IMR-90 (cell line): ENCODE data around the gene TRIM28. TPM values are rescaled to one million over a fixed set of nuclear protein-coding genes. Genes with fewer than 3 reads are reported as not detected.
"Not testable (repeated sequence)": the region's sequence is repeated elsewhere in the genome, so short reads cannot be mapped to it uniquely, and the experiment has no call there.

Experiments used
- ATAC-seq: fragments of 200-7000 bp; cut with Tn5 transposase; 2 replicates; pipeline ENCODE4 v1.9.1; 2020; ENCODE audit warnings: low read depth, mild to moderate bottlenecking, moderate library complexity
- BruUV-seq: library from RNA; stranded (reverse); fragments of 400-500 nt; replicated peaks from 2 replicates; lab custom pipeline; 2021; lab: Mats Ljungman, UMichigan
- CTCF ChIA-PET: fragments of 300-600 bp; formaldehyde crosslinking; extraction: SDS; loops from one replicate; lab custom pipeline; 2021; ENCODE audit warnings: antibody characterized with exemption; lab: Yijun Ruan, JAX
- POLR2A ChIA-PET: fragments of 300-600 bp; sonication (Branson Sonifier 250); formaldehyde crosslinking; loops from one replicate; lab custom pipeline; 2022; ENCODE audit warnings: antibody characterized with exemption; ENCODE audit not compliant: unreplicated experiment; lab: Charles Lee
- DNase-seq: peaks from one replicate; pipeline ENCODE4 v3.0.0; 2013
- H2AFZ ChIP-seq: replicated peaks from 2 replicates; pipeline ENCODE3; 2013; ENCODE audit warnings: low read length, mild to moderate bottlenecking; ENCODE audit not compliant: poor library complexity
- H2AK5ac ChIP-seq: 2 replicates; pipeline ENCODE4 v1.6.1; 2013; ENCODE audit warnings: low read depth, low read length, inconsistent platforms
- H2AK9ac ChIP-seq: replicated peaks from 2 replicates; pipeline ENCODE3; 2013; ENCODE audit warnings: mild to moderate bottlenecking, low read depth, low read length, moderate library complexity; ENCODE audit not compliant: poor library complexity
- H2BK120ac ChIP-seq: 2 replicates; pipeline ENCODE4 v1.6.1; 2013; ENCODE audit warnings: low read depth, low read length, inconsistent platforms
- H2BK15ac ChIP-seq: 3 replicates; pipeline ENCODE4 v1.6.1; 2013; ENCODE audit warnings: low read depth, low read length, inconsistent platforms
- H2BK20ac ChIP-seq: 2 replicates; pipeline ENCODE4 v1.6.1; 2013; ENCODE audit warnings: low read depth, mild to moderate bottlenecking, inconsistent platforms, low read length, moderate library complexity
- H2BK5ac ChIP-seq: 2 replicates; pipeline ENCODE4 v1.6.1; 2013; ENCODE audit warnings: mild to moderate bottlenecking, low read depth, low read length, inconsistent platforms; ENCODE audit not compliant: poor library complexity, severe bottlenecking
- H3K14ac ChIP-seq: replicated peaks from 2 replicates; pipeline ENCODE4 v1.6.1; 2013; ENCODE audit warnings: low read depth, low read length, inconsistent platforms
- H3K18ac ChIP-seq: 2 replicates; pipeline ENCODE4 v1.6.1; 2013; ENCODE audit warnings: low read depth, low read length, control low read depth
- H3K23ac ChIP-seq: 2 replicates; pipeline ENCODE4 v1.6.1; 2013; ENCODE audit warnings: low read depth, low read length, inconsistent platforms
- H3K27ac ChIP-seq: 2 replicates; pipeline ENCODE4 v1.5.1; 2013; ENCODE audit warnings: mild to moderate bottlenecking, control low read depth, low read length; ENCODE audit not compliant: insufficient read depth
- H3K27me3 ChIP-seq: 2 replicates; pipeline ENCODE4 v1.6.1; 2013; ENCODE audit warnings: low read length; ENCODE audit not compliant: control insufficient read depth, insufficient read depth
- H3K36me3 ChIP-seq: 2 replicates; pipeline ENCODE4 v1.6.1; 2013; ENCODE audit warnings: low read length, mixed read lengths; ENCODE audit not compliant: control insufficient read depth, insufficient read depth
- H3K4ac ChIP-seq: 2 replicates; pipeline ENCODE4 v1.6.1; 2013; ENCODE audit warnings: low read depth, low read length, inconsistent platforms
- H3K4me1 ChIP-seq: 2 replicates; pipeline ENCODE4 v1.6.1; 2013; ENCODE audit warnings: low read length, mixed read lengths; ENCODE audit not compliant: control insufficient read depth, insufficient read depth
- H3K4me2 ChIP-seq: 2 replicates; pipeline ENCODE4 v1.6.1; 2013; ENCODE audit warnings: low read depth, mild to moderate bottlenecking, control low read depth, low read length, moderate library complexity
- H3K4me3 ChIP-seq: 2 replicates; pipeline ENCODE4 v1.5.1; 2013; ENCODE audit warnings: low read depth, mild to moderate bottlenecking, control low read depth, low read length, moderate library complexity; ENCODE audit not compliant: insufficient read depth
- H3K56ac ChIP-seq: 2 replicates; pipeline ENCODE4 v1.6.1; 2013; ENCODE audit warnings: low read length, inconsistent platforms; ENCODE audit not compliant: insufficient read depth; ENCODE audit errors: extremely low read depth
- H3K79me1 ChIP-seq, 2 experiments: 2 replicates each; pipeline ENCODE4 v1.6.1; 2013; ENCODE audit warnings: low read length in 2 of 2, inconsistent platforms in 1 of 2, low read depth in 1 of 2
- H3K9ac ChIP-seq: 2 replicates; pipeline ENCODE4 v1.6.1; 2013; ENCODE audit warnings: low read depth, low read length, control low read depth
- H3K9me1 ChIP-seq: 2 replicates; pipeline ENCODE4 v1.6.1; 2013; ENCODE audit warnings: low read length, inconsistent platforms; ENCODE audit not compliant: insufficient read depth
- H3K9me3 ChIP-seq: 2 replicates; pipeline ENCODE4 v1.6.1; 2013; ENCODE audit warnings: low read length; ENCODE audit not compliant: control insufficient read depth, insufficient read depth
- H4K20me1 ChIP-seq: 2 replicates; pipeline ENCODE4 v1.6.1; 2013; ENCODE audit warnings: low read length, inconsistent platforms; ENCODE audit not compliant: insufficient read depth
- H4K5ac ChIP-seq: 2 replicates; pipeline ENCODE4 v1.6.1; 2013; ENCODE audit warnings: mild to moderate bottlenecking, low read depth, low read length, control low read depth
- H4K8ac ChIP-seq, 2 experiments: 2 replicates each; pipeline ENCODE4 v1.6.1; 2013; ENCODE audit warnings: low read depth in 2 of 2, low read length in 2 of 2, control low read depth in 1 of 2, inconsistent platforms in 1 of 2
- H4K91ac ChIP-seq: 2 replicates; pipeline ENCODE4 v1.6.1; 2013; ENCODE audit warnings: low read depth, low read length, inconsistent platforms; ENCODE audit not compliant: insufficient read depth
- CTCF ChIP-seq: conservative IDR thresholded peaks from 2 replicates; pipeline ENCODE4 v1.5.1; 2012; ENCODE audit warnings: mild to moderate bottlenecking, low read depth, low read length, improper control_type of control experiment
- WGBS, 2 experiments: methylation state at CpG; one replicate each; pipeline versions ENCODE4 v1.1.5 to v1.1.7; 2013; ENCODE audit warnings: missing lambda C conversion rate in 2 of 2; ENCODE audit not compliant: insufficient read length in 1 of 2; ENCODE audit errors: extremely low coverage in 2 of 2; 5-methylcytosine and 5-hydroxymethylcytosine counted together
- dilution Hi-C: fragments of 300-500 bp; cut with HindIII; formaldehyde crosslinking; loops from one replicate; pipeline ENCODE4 v1.14.3; 2018; ENCODE audit warnings: low sequenced_read_pairs; ENCODE audit not compliant: unreplicated experiment
- in situ Hi-C: fragments of 300-500 bp; cut with MboI; formaldehyde crosslinking; loops from 3 replicates; pipeline ENCODE4 v1.14.3; 2019; ENCODE audit warnings: low sequenced_read_pairs, inconsistent platforms, mixed read lengths
- intact Hi-C: fragments of 100-400 bp; cut with micrococcal nuclease; formaldehyde crosslinking; loops from 2 replicates; pipeline ENCODE4 v1.10.0; 2022
- polyA plus RNA-seq, 3 experiments: library from polyadenylated mRNA; depleted of rRNA; stranded (reverse); fragments of >200 nt; gene quantifications; 2 replicates each; pipeline ENCODE4 v1.2.3, GENCODE V29; 2012; ENCODE audit warnings: low replicate concordance in 1 of 3
- total RNA-seq: library from RNA; depleted of rRNA; stranded (reverse); fragments of >200 nt; gene quantifications from 2 replicates; pipeline ENCODE4 v1.2.3, GENCODE V29; 2012

The TRIM28 gene
- total and polyA plus RNA-seq, 2 of the 4 experiments (the other 2 are of a cell fraction): 349 to 465 TPM

- peak; percentile 30; the same call in 1 of the 2 replicates for TF ChIP-seq CTCF
Observed at GRCh38 chr19:58575183-58576041, 31.5 kb downstream of the TRIM28 start (continued).

- H3K4me1 ChIP-seq, BruUV-seq, H2AFZ ChIP-seq, H3K4me3 ChIP-seq, H2BK20ac ChIP-seq, H3K14ac ChIP-seq, H3K9me3 ChIP-seq, intact Hi-C loops, H2AK5ac ChIP-seq, H3K18ac ChIP-seq, H4K91ac ChIP-seq, H4K8ac ChIP-seq, H3K4me2 ChIP-seq, DNase-seq, POLR2A ChIA-PET, H2BK5ac ChIP-seq, H3K36me3 ChIP-seq, H2BK15ac ChIP-seq, in situ Hi-C loops, H3K56ac ChIP-seq, CTCF ChIA-PET, H3K23ac ChIP-seq, ATAC-seq, H2AK9ac ChIP-seq, H4K5ac ChIP-seq, H3K9ac ChIP-seq, dilution Hi-C loops, H3K4ac ChIP-seq, H2BK120ac ChIP-seq, H3K27ac ChIP-seq, H3K27me3 ChIP-seq: not testable (repeated sequence)
- Histone ChIP-seq H3K79me1 (peaks cover 0 to 67% of the 10 kb centered on the region in 2 experiments; a peak in 3 of 4 replicates), H3K9me1 (peaks cover 13% of the 10 kb centered on the region), H4K20me1 (peaks cover 11% of the 10 kb centered on the region)
- no CpG with 5 or more reads among the region's 2 CpGs for WGBS, 2 experiments
Observed at GRCh38 chr19:58577581-58577980, 33.7 kb downstream of the TRIM28 start.
